Middle frontal gyrus (tissue), 1 donor: Measurements from ENCODE around the gene FAM20C.
"Not testable (repeated sequence)": the region's sequence is repeated elsewhere in the genome, so short reads cannot be mapped to it uniquely, and the experiment has no call there.

Experiments used
- DNase-seq: peaks from one replicate; pipeline ENCODE4 v3.0.0-alpha.2; 2015; ENCODE audit warnings: low spot score; ENCODE audit errors: extremely low spot score

FAM20C gene

GRCh38 chr7:255721-256361 lies 63.5 kb downstream of the FAM20C start:
- no peak for DNase-seq

- DNase-seq: no peak
Measured at GRCh38 chr7:256461-256940, 64.1 kb downstream of the FAM20C start.

GRCh38 chr7:256981-257646 lies 64.7 kb downstream of the FAM20C start:
- no peak for DNase-seq

GRCh38 chr7:257647-257992 lies 65.2 kb downstream of the FAM20C start:
- no peak for DNase-seq

- DNase-seq: no peak
Measured at GRCh38 chr7:258476-259190, 66.3 kb downstream of the FAM20C start.

- DNase-seq: no peak
Measured at GRCh38 chr7:259191-259505, 66.8 kb downstream of the FAM20C start.

- DNase-seq: no peak
Measured at GRCh38 chr7:259751-260405, 67.5 kb downstream of the FAM20C start.

- DNase-seq: no peak
Measured at GRCh38 chr7:260441-261281, 68.3 kb downstream of the FAM20C start.

- DNase-seq: no peak
Measured at GRCh38 chr7:261341-262250, 69.2 kb downstream of the FAM20C start.

- no peak for DNase-seq
Measured at GRCh38 chr7:262251-262572, 69.8 kb downstream of the FAM20C start.

GRCh38 chr7:262631-263311 lies 70.4 kb downstream of the FAM20C start:
- not testable (repeated sequence) for DNase-seq

- not testable (repeated sequence) for DNase-seq
Measured at GRCh38 chr7:263483-264351, 71.3 kb downstream of the FAM20C start.

- DNase-seq: no peak
Measured at GRCh38 chr7:264541-265191, 72.3 kb downstream of the FAM20C start.

GRCh38 chr7:265192-265997 lies 73.0 kb downstream of the FAM20C start:
- DNase-seq: no peak

- DNase-seq: no peak
Measured at GRCh38 chr7:265998-266850, 73.9 kb downstream of the FAM20C start.
